DMS153 treated with DMSO at 0.1 percent for 48 hours (cell line): ENCODE measurements around the gene TANGO6.

ENCODE experiments used
- DNase-seq: peaks from one replicate; lab custom pipeline; 2025; ENCODE audit not compliant: unreplicated experiment; lab: John Stamatoyannopoulos, UW

Gene TANGO6

DNA sequence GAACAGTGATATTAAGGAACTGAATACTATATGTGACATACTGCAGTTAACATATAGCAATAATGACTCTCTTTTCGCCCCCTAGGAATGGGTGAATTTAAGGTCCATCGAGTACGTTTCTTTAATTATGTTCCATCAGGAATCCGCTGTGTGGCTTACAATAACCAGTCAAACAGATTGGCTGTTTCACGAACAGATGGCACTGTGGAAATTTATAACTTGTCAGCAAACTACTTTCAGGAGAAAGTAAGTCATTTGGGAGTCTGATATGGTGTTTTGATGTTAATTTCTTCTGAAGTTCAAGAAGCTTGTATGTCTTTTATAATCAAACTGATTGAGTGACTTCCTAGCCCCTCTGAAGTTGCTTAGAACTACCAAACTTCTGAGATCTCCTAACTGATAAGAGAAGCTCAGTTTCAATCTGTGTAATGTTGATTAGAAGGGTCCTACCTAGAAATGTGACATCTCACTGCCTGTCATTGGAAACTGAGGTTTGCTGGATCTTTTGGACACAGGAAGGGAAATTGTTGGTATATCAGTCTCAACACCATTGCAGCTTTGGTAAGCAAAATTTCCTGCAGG lies 290.1 kb downstream of the TANGO6 start:
- no peak for DNase-seq
